NCI-H1092 (cell line): ENCODE results near the gene MAB21L3.

Experiments
- DNase-seq: peaks from one replicate; lab custom pipeline; 2025; lab: John Stamatoyannopoulos, UW

MAB21L3 gene

DNA sequence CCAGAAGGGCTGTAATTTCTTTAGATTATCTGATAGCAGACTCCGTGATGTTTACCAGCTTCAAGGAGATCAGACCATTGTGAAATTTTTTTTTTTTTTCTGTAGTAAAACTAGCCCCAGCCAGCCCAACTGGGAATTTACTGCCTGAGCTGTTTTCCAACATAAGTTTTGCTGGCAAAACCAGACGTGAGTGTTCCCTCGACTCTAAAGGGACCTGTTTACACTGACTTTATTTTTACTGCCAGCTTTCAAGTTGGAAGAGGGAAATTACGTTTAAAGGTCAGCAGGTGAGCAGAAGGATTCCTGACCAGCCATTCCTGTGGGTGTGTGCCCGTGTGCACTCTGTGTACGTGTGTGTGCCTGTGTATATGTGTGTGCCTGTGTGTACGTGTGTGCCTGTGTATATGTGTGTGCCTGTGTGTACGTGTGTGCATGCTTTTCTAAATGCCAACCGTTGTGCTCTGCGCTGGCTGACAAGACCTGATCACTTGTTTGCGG is 374 bp downstream of the MAB21L3 start:
- no peak for DNase-seq

DNA sequence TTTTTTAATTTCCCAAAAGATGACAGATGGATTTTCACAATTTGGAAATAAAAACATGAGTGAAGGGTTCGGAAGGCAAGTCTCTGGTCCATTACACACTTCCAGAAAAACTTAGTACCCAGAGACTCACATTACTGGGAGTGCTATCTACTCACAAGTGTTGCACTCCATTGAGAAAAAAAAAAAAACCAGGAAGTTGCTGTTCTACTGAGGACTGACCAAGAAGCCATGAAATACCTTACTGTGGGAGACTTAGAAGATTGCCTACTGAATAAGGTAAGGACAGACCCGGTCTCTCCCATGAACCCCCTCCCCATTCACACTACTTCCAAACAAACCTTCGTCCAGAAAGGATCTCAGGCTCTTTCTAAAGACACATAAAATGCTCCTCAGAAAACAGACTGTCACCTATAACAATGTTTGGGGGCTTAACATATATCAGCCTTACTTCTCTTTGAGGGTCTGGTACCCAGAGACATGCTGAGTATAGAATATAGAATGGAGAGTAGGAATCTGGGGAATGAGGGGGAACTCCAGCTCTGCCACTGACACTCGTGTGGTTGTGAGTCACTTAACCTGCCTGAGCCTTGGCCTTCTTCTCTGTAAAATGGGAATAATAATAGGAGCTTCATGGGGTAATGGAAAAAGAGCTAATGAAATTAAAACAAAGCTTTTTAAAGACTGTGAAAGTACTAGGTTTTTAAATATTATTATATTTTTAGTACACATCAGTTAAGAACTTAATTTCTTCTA is 1.4 kb downstream of the MAB21L3 start:
- no peak for DNase-seq

DNA sequence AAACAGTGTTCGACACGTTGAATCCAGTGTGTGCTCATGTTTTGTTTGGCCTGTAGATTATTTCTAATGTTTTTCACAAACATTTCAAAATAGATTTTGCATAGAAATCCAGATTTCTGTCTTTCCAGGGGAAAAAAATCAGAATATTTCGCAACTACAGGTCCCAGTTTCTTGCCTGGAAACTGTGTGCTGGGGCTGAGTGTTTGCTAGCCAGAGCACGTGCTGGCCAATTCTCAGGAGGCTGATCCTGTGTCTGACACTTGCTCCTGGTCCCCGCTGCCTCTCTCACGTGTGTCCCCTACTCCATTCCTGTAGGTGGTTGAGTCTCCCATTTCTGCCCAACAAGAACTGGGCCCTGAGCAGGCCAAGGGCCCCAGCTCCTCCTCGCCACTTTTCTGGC is 2.4 kb downstream of the MAB21L3 start:
- no peak for DNase-seq

DNA sequence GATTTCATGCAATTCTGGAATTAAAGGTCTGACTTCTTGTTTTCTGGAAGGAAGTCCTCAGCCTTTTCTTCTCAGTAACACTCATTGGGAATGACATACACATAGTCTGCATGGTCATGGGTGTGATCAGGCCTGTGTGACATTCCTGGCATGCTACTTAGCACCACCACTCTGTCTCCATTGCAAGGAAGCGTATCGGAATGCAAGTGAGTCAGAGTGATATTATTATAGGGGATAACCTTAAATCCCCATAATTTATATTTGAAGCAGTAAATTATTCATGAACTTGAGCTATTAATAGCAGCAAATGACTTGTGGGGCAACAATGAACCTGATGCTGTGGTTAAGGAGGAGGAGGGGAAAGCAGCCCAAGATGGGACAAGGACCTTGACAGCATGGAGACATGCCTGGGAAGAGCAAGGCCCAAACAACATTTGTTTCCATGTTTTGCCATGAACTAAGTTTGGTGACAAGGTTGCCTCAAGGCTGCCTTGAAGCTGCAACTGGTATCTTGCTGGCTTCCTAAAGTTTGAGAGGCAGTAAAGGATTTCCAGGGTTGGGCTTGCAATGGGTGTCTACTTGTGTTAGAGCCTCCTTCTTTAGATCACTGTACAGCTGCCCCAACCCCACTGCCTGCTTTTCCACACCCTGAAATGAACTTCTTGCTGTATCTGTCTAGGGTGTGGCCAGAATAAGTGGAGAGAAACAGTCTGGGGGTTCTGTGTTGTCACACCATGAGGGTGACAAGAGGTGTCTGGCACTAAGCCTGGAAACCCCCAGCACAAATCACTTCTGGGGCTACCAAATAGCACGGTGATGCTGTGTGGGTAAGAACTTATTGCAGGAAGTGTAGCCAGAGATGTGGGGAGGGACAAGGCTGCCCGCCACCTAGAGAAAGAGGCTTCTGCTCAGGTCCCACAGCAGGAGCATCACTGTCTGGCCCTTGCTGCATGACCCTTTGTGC is 4.6 kb downstream of the MAB21L3 start:
- DNase-seq: no peak

DNA sequence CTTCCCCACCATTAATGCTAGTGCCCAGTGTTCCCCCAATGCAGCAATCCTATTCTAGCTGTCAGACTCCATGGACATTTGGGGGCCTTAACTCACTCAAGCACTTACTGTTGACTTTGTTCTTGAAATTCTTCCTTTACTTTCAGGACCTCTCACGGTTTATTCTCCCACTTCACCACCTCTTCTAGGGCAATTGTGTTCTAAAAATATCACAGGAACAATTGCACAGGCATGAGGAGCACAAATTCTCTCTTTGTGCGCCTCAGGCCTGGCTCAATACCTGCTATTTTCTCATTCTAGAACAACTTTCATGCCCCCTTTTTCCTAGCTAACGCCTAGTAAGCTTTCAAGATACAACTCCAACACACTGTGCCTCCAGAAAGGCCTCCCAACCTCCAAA is 7.3 kb downstream of the MAB21L3 start:
- DNase-seq: no peak

DNA sequence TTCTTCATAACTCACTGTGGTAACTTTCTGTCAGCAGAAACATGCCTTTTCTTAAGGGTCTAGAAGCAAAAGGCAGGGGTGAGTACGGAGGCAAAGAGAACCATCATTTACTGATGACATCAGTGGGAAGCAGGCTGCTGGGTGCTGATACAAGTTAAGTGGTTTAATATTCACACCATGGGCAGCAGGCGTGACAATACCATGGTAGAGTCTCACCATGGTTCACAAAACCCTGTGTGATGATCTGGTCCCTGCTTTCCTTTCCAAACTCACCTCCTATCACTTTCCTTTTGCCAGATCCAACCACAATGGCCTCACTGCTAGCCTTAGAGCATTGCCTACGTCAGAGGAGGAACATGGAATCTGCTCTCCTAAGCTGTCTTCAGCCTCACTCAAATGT is 8.7 kb downstream of the MAB21L3 start:
- DNase-seq: no peak

DNA sequence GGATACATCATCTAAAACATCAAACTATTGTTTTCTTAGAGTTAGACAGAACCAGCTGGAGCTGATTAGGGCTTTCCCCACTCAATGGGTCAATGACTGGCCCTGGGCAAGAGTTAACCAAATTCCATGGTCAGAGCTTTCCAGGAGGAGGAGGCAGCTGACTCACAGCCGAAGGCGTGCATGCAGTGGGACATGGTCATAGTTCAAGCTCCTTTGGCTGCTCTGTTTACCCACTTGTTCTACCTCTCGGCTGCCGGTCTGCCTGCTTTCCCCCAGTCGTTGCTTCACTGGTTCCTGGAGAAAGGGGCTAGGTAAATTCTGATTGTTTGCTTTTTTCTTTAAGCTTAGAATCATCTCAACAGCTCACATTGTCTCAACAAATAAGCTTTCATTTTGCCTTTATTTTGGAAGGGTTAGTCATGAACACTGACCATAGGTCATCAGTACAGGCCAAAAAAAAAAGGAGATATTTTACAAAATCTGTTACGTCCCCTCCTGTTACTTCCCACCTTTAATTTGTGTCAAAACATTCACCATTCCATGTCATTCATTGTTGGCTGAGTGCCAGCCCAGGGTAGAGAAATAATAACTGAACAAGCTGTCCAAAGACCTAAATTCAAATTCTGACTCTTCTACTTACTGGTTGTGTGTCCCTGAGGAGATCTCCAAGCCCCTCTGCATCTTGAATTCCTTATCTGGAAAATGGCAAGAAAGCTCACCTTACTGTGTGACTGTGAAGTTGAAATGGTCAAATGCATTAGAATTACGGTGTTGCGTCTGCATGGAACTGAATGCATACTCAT is 12.0 kb downstream of the MAB21L3 start:
- no peak for DNase-seq

DNA sequence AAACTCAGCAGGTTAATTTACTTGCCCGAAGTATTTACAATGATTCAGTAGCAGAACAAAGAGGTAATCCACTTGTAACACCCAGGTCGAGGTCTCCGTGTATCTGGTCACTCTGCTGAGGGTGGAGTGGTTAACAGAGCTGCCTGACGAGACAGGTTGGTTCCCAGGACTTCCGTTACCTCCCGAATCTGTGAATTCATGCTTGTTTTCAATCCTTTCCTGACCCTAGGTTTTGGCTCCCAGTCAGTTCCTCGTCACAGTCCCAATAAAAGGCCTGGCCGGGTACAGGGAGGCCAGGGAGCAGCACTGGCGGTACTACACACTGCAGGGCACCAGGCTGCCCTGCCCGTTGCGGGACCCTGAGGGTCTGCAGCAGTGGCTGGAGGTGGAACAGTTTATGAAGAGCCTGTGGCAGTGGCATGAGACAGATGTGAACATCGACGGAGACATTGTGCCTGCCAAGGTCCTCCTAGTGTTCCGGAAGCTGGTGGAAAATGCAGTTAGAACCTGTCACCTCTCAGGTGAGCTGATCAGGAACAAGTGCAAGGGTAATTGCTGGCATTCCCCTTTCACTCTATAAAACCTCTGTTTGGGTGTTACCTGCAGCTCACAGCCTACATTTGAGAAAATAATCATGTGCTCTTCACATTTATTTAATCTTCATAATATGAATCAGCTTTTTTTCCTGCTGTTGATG is 12.8 kb downstream of the MAB21L3 start:
- DNase-seq: no peak

DNA sequence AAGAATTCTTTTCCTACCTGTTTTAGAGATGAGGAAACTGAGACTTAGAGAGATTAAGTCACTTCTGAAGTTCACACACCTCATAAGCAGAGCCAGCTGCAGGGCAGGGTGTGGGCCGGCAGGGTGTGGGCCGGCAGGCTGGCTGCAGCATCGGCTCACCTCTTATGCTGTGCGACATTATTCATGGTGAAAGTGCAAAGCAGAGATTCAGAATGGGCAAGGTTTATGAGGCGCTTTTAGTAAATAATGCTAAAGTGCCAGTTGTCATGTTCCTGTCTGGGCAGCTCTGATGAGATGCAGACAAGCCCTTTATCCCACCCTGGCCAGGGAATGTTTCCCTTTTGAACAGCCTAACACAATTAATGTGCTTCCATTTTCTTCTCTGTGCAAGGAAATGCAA is 14.6 kb downstream of the MAB21L3 start:
- DNase-seq: no peak

DNA sequence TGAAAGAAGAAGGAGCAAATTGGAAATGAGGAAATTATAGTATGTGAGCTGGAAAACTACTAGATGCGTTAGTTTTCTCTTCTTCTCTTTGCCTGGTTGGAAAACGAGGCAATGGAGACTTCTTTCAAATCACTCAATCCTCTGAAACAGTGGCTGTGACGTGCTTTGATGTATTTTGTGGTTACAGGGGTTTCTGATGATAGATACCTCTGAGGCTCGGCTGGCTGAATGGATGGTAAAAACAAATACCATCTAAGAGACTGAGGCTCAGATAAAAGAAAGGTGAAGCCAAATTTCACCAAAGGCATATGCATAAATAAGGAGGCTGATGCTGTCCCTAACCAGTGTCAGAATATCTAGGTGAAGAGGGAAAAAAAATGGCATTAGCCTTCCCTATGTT is 15.1 kb downstream of the MAB21L3 start:
- DNase-seq: no peak

DNA sequence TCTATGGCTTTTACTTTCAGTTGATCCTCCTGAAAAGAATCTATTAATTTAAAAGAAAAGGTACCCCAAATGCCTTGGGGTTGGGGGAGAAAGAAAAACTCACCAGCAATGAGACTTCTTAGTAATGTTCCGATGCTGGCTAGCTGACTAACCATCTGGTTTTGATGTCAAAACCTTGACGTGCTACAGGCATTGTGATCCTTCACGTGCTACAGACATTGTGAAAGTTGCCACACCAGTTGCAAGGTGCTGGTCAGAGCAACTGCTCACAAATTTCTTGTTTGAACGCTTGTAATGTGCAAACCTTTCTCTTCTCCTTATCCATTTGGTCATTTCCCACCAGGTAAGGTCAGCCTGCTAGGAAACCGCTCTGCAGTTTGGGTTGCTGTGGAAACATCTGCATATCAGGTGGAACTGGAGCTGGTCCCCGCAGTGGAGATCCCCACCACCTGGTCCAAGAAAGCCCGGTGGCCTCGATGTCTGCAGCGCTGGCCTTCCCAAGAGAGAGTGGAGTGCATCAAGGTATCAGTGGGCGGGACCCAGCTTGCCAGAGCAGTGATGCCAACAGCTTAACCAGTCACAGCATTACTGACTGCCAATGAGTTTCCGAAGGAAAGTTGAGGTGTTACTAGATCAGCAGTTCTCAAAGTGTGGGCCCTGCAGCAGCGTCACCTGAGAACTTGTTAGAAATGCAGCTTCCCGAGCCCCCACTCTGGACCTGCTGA is 16.1 kb downstream of the MAB21L3 start:
- no peak for DNase-seq

DNA sequence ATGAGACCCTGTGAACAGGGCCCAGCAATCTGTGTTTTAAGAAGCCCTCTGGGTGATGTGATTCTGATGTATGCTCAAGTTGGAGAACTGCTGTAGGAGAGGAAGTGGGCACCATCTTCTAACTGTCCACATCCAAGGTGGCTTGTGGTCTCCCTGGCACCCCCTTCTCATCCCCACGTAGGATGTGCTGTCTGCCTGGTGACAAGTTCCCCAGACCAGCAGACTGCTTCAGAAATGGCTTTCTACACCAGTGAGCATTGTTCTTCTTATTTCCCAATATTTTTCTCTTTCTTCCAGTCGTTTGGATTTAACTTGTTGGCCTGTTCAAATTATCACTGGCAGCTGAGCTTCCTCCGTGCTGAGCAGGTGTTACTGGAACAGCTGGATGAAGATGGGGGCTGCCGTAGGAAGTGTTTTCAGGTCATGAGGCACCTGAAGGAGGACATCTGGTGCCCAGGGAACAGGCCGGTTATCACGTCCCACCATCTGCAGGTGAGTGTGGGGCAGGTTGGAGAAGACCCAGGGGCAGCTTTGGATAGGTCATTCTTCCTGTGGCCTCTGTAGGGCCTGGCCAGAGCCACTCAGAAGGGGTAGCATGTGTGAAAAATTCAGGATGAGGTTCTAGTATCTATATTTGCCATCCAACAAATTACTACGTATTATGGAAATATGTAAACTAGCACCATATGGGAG is 16.8 kb downstream of the MAB21L3 start:
- no peak for DNase-seq

DNA sequence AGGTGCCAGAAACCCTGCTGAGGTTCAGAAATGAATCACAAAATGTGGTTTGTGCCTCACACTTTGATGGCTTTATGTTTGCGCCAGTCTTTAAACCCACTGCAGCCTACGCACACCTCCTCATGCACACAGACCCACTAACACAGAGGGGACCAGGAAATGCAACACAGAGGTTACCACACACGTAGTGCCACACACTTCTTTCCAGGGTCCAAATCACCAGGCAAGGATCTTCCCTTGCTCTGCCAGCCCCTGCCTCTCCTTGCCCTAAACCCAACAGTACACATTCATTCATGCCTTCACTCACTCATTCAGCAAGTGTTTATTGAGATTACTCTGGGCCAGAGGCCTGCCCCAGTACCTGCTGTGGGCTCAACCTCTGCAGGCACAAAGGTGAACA is 17.5 kb downstream of the MAB21L3 start:
- DNase-seq: no peak

DNA sequence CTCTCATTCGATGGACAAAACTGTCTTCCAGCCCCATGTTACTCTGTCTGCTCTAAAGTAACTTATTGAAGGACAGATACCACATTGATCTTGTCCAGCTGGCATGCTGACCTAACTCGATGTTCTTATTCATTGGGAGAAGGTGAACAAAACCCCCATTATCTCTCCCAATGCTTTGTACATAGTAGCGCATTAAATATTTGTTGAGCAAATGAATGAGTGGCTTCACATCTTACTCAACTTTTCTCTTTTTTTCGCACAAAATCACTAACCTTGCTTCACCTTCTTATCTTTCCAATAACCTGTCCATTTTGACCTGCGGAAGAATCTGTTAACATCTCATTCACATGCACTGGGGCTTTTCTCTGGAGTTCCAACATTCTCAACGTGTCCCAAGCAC is 18.3 kb downstream of the MAB21L3 start:
- no peak for DNase-seq

DNA sequence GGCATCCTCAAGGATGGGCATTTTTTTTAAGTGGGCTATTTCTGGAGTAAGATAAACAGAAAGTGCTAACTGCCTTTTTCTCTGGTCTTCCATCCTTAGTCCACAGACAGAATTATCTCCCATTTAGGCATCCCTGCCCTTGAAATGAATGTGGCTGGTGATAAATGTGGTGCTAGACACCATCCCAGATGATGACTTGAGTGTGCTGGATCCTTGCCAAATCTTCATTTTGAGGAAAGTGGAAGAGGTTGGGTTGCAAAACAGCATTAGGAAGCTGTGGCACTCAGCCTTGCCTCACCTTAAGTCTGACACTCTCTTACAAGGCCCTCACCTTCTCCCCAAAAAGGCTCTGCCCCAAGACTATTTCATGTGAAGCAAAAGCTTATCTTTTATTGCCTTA is 19.2 kb downstream of the MAB21L3 start:
- DNase-seq: no peak

DNA sequence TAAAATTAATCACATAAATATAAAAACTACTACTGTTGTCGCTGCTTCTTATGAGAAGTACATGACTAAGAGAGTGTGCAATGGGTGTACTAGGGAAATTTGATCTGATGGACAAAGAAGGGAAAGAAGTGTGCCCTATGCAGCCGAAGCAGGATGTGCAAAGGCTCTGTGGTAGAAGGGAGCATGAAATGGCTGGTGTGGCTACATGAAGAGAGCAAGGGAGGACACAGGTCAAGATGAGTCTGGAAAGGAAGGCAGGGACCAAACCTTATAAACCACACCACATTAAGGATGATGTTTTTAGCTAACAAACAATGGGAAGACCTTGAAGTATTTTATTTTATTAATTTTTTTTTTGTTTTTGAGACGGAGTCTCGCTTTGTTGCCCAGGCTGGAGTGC is 20.0 kb downstream of the MAB21L3 start:
- DNase-seq: no peak

DNA sequence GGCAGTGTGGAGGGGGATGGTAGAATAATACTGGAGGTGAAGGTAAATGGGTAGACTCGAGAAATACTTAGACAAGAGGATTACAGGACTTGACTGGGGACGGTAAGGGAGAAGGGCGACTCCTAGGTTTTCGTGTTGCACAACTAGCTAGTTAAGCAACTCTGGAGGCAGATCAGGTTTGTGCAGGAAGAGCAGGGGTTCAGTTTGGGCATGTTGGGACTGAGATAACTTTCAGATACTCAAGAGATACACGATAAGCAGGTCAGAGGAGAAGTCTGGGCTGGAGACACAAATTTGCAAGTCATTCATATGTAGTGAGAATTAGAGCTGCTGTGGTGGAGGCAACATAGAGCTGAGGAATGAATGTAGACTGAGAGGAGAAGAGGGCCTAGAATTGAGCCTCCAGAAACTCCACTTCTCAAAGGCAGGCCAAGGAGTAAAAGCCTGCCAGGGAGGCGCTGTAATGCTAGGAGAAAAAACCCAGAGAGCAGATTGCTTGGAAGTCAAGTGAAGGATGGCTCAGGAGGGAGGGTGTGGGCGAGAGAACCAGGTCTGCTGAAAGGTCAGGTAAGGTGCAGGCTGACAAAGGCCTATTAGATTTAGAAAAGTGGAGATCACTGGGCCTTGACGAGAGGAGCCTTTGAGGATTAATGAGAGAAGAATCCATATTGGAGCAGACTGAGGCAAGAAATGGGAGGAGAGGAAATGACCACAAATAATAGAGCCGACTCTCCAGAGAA is 20.8 kb downstream of the MAB21L3 start:
- no peak for DNase-seq

DNA sequence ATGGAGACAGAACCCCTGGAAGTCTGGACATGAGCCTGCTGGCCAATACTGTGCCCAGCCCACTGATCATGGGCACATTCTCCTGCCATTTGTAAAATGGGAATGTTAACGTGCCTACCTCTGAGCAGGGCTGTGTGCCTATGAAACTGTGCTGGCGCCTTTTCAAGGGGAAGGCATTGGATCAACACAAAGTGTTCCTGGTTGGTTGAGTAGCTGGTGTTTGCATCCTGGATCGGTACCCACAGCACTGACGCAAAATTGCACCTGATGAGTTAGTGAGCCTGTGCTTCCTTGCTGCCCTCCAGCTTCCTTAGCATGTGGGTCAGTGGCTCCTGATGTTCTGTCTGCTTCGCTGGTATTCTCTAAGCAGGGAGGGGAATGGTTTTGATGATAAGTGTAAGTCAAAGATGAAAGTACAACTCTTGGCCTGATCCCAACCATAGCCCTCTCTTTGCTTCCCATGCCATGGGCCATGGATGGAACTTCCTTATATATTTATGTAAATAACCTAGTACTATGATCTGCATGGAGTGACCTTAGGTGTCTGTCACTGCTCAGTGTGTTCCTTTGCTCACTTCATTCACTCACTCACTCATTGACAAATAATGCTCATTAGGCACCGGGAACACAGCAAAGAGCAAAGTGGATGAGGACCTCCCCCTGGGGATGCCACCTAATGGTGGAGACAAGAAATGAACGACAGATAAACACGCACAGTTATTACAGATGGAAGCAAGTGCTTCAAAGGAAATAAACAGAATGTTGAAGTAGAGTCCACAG is 22.7 kb downstream of the MAB21L3 start:
- no peak for DNase-seq

DNA sequence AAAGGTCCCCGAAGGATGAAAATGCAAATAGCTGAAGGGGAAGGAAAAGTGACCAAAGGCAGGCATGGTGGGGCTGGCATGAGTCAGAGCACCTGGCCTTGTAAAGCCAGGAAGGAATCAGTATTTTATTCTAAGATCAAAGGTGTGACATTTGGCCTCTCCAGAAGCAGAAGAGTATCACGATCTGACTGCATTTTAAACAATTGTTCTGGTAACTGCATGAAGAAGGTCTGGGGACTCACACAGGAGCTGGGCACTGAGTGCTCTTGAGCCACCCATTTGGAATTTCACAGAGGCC is 23.2 kb downstream of the MAB21L3 start:
- DNase-seq: no peak
